ENCODE results near the gene TANGO2. TPM values are rescaled to one million over a fixed set of nuclear protein-coding genes. Genes with fewer than 3 reads are reported as not detected.

TANGO2 gene
- total RNA-seq, 1 experiment from 2014 or later, result 15.7 TPM

DNA sequence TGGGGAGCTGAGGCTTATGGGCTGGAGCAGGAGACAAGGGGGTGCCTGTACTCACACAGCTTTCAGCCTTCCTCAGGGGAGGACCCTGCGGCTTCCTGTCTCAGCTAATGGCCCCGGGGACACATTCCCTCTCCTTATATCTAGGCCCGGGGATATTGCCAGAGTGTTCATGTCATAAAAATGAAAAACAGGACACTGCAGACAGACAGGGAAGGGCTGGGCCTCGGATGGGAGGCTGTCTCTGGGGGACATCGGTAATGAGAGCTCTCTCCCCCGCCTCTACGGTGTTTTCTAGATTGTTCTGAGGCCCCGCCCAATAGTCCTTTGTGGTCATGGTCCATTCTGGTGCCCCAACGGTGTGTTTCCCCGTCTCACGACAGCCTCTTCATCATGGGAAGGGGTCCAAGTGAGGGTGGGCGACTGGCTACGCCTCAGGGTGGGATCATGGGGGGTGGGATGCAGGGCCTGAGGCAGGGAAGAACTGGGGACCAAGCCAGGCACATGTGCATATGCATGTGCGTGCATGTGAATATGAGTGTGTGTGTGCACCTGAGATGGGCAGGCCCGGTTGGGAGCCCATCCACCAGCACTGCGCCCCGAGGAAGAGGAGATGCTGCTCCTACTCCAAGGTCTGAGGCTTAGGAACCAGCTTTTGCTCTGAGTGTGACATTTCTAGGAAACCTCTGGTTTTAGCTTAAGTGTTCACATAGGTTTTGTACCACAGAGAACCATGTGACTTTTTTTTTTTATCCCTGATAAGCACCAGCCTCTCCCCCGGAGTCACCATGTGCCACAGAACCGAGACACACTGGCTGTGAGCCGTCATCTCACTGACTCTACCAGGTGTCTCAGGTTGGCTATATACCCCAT is 9.6 kb upstream of the TANGO2 start:
- Histone ChIP-seq H3K36me3 (replicated peaks; ENCODE audit: control insufficient read depth, insufficient read depth, low read length) (no peaks in the 10 kb centered on the region), H3K27me3 (ENCODE audit: control insufficient read depth, insufficient read depth, low read length) (peaks cover 17% of the 10 kb centered on the region), H3K4me3 (ENCODE audit: insufficient read depth, low read depth, low read length) (no peak overlapping the region)
- DNase-seq, result no peak

DNA sequence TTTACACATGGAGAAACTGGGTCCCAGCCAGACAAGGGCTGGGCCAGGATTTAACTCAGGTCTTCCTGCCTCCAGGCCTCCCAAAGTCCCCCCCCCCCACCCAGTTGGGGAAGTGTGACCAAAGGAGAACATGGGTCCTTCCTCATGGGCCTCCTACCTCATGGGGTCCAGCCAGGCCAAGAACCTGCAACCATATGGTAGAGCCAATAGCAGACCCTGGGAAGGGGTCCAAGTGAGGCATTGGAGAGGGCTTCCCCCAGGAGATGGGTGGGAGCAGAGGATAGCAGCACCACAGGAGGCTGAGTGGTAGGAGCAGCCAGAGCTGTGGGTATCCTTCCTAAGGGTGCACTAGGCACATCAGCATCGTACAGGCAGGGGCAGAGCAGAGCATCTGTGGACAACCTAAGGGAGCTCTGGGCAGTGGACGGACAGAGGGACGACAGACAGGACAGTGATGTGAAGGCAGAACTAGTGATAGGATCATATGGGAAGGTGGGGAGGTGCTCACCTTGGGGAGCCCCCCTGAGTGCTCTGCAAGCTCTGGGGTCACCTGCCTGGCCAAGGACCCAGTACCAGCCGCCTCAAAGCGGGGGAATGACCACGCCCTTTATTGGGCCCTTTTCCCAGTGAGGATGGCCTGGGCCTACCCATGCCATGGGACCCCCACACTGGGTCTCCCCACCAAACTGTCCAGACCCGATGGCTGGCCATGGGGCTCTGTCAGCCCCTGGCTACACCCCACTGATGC is 8.7 kb upstream of the TANGO2 start:
- peaks cover 21% of the 10 kb centered on the region for H3K27me3 ChIP-seq (ENCODE audit: control insufficient read depth, insufficient read depth, low read length)
- no peak overlapping the region for H3K4me3 ChIP-seq (ENCODE audit: insufficient read depth, low read depth, low read length)
- no peaks in the 10 kb centered on the region for H3K36me3 ChIP-seq (replicated peaks; ENCODE audit: control insufficient read depth, insufficient read depth, low read length)
- DNase-seq, result no peak

DNA sequence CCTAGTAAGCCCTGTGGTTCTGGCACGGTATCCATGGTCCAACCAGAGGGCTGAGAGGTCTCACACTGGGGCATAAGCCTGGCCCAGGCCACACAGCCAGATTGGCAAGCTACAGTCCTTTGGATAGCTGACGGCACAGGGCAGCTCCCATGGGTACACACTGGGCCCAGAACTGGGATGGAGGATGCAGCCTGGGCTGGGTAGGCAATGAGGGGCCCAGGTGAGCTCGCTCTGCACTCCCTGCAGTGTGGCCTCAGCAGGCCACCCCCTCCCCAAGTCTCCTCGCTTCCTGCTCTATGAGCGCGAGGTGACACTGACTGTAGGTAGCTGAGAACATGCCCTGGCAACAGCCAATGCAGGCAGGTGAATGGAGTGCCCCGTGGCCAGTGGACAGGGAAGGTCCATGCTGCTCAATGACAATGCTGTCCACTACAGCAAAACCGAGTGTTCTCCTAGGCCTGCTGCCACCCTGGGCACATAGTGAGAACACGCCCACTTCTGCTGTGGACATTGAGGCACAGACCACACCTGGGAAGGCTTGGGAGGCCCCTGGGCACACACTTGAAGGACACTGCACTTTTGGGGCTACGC is 8.1 kb upstream of the TANGO2 start:
- DNase-seq, result no peak

DNA sequence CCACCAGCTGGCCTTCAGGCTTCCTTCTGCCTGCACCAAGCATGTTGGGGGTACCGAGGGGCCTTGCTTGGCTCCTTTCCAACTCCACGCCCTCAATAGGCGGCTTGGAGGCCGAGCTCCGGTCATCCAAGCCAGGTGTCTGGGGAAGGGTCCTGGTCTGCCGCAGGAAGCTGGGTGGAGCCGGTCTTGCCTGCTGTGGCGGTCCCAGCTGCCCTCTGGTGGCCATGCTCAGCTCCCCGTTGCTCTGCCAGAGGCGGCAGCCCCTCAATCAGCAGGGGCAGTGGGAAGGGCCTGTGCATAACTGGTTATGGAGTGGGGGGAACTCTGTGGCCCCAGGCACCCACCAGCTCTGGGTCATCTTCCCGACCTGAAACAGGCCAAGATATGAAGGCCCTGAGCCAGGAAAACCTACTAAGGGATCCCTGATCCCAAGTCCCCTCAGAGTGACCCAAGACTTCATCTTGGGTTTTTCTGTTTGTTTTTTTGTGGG is 7.5 kb upstream of the TANGO2 start:
- peaks cover 33% of the 10 kb centered on the region for H3K27me3 ChIP-seq (ENCODE audit: control insufficient read depth, insufficient read depth, low read length)
- no peaks in the 10 kb centered on the region for H3K36me3 ChIP-seq (replicated peaks; ENCODE audit: control insufficient read depth, insufficient read depth, low read length)
- peak; percentile 95 for DNase-seq
- no peak overlapping the region for H3K4me3 ChIP-seq (ENCODE audit: insufficient read depth, low read depth, low read length)

More for the DNA sequence above, 8.1 kb upstream of the TANGO2 start:
- H3K36me3 ChIP-seq (replicated peaks; ENCODE audit: control insufficient read depth, insufficient read depth, low read length), result no peaks in the 10 kb centered on the region
- no peak overlapping the region for H3K4me3 ChIP-seq (ENCODE audit: insufficient read depth, low read depth, low read length)
- peaks cover 27% of the 10 kb centered on the region for H3K27me3 ChIP-seq (ENCODE audit: control insufficient read depth, insufficient read depth, low read length)

DNA sequence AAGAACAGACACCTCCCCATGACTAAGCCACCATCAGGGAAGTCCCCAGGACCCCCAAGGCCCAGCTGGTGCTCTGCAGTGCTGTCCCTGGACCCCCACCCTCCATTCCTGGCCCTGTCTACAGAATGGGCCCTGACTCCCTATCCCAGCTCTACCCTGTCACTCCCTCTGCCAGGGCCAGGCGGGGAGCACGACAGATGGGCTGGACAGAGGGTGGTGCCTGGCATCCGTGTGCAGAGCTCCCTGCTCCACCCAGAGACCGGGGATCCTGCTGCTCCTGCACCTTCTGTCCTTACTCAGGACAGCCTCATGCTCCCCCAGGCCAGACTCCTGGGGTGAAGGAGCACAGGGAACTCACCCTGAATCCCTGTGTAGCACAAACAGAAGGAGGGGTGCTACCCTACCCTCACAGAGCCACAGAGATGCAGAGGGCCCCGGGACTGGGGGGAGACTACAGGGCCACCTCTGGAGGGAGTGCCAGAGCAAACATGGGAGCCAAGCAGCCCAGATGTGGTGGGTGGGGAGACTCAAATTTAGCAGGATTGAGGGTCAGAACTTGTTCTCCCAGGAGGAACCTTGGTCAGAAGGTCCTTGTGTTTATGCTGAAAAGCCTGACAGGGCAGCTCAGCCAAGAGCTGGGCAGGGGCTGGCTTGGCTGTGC is 6.3 kb upstream of the TANGO2 start:
- H3K36me3 ChIP-seq (replicated peaks; ENCODE audit: control insufficient read depth, insufficient read depth, low read length), result no peaks in the 10 kb centered on the region
- H3K4me3 ChIP-seq (ENCODE audit: insufficient read depth, low read depth, low read length), result no peak overlapping the region
- DNase-seq, result no peak
- H3K27me3 ChIP-seq (ENCODE audit: control insufficient read depth, insufficient read depth, low read length), result peaks cover 44% of the 10 kb centered on the region

DNA sequence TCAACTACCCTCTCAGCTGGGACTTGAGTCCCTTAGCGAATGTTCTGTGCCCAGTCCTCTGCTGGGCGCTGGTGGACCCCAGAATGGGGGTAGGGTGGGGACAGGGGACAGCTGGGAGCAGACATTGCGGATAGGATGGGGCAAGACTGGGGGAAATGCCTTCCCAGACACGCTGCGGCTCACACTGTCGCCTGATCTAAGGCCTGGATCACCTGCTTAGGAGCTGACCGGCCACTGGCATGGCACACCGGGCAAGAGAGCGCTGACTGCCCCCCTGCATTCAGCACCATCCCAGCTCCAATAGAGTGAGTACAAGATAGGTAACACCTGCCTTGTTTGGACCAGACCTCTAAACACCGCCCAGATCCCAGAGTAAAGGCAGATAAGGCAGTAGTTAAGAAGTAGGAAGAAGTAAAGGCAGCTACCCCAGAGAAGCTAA is 5.7 kb upstream of the TANGO2 start:
- H3K4me3 ChIP-seq (ENCODE audit: insufficient read depth, low read depth, low read length), result no peak overlapping the region
- DNase-seq, result no peak
- H3K27me3 ChIP-seq (ENCODE audit: control insufficient read depth, insufficient read depth, low read length), result peaks cover 46% of the 10 kb centered on the region
- no peaks in the 10 kb centered on the region for H3K36me3 ChIP-seq (replicated peaks; ENCODE audit: control insufficient read depth, insufficient read depth, low read length)

DNA sequence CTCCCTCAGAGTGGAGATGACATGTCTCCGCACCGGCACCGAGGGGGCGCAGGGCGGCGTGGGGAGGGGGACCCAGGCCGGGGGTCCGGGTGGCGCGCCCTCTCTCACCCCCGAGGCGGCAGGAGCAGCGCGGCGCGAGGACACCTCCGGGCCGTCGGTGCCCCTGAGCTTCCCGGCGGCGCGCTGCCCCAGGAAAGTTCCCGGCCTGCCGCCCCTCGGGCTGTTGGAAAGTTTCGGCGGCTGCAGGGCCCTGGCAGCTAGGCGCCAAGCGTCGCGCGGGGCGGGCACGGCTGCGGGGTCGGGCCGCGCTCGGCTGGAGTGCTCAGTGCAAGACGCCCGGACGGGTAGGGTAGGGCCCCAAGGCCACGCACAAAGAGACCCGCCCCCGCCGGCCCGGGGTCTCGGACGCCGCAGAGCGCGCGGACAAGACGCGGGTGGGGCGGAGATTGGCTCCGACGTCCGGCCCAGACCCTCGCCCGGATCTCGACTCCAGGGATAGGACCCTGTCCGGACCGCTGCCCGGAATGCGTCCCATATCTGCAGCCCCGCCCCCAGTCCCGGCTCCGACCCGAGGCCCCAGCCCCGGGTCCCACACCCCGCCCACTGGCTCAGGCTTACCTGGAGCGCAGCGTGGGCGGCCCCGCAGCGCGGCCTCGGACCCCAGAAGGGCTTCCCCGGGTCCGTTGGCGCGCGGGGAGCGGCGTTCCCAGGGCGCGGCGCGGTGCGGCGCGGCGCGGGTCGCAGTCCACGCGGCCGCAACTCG is 4.8 kb upstream of the TANGO2 start:
- Histone ChIP-seq H3K27me3 (ENCODE audit: control insufficient read depth, insufficient read depth, low read length) (peaks cover 48% of the 10 kb centered on the region), H3K36me3 (replicated peaks; ENCODE audit: control insufficient read depth, insufficient read depth, low read length) (no peaks in the 10 kb centered on the region), H3K4me3 (ENCODE audit: insufficient read depth, low read depth, low read length) (peak overlapping the region; percentile 71)
- peak; percentile 92 for DNase-seq

DNA sequence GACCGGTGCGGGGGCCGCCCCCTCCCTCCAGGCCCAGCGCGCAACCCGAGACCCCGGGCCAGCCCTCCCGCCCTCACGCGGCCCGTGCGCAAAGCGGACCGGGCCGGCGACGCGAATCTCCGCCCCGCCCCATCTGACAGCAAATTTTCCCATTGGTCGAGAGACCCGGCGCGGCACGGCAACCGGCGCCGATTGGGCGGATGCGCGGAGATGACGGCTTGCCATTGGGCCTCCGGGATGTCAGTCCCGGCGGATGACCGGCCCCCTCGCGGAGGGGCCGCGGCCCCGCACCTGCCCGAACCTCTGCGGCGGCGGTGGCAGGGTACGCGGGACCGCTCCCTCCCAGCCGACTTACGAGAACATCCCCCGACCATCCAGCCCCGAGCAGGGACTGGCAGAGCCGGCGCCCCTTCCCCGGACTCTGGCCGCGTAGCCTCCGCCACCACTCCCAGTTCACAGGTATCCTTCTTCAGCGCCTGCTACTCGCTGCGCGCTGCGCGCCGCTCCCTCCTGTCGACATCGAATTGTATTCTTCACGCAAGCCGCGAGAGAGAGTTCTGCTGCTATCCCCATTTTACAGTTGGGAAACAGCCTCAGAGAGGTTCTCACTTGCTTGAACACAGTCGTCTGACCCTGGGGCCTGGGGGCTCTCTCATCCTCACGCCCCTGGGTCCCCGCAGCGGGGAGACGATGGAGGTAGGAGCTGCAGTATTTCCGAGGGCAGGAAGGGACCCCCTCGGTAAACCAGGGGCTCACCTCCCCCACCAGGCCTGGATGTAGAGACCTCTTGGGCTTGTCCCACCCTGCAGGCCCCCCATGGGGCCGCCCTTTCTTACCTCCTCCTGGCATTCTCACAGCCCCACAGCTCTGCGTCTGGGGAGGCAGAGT is 3.9 kb upstream of the TANGO2 start, which contains the start of gene ARVCF:
TSS of gene ARVCF (minus strand) at position 90 of the 888 bp plus-strand sequence. CDS start 26,029 bp downstream, outside the sequence.
- Histone ChIP-seq H3K4me3 (ENCODE audit: insufficient read depth, low read depth, low read length) (peak within 1 kb of the TSS; percentile 71), H3K27me3 (ENCODE audit: control insufficient read depth, insufficient read depth, low read length) (peaks cover 48% of the 10 kb centered on the region), H3K36me3 (replicated peaks; ENCODE audit: control insufficient read depth, insufficient read depth, low read length) (no peaks in the 10 kb centered on the region)
- peak; percentile 100 for DNase-seq

DNA sequence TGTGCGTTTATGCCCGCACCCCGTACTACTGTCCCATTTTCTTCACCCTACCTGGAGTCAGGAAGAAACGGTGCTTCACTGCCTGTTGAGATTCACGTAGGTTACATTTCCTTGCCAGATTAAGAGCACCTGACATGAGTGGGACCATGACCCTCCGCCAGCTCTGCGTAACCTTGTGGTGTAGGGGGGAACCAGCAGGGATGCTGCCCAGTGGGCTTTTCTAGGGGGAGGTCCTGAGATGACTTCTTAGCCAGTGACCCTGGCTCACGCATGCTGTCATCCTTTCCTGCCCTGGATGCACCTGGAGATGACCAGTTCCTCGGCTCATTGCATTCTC is 3.3 kb upstream of the TANGO2 start:
- DNase-seq, result no peak
- Histone ChIP-seq H3K4me3 (ENCODE audit: insufficient read depth, low read depth, low read length) (peak overlapping the region; percentile 71; the same call in 1 of the 2 replicates), H3K27me3 (ENCODE audit: control insufficient read depth, insufficient read depth, low read length) (peaks cover 48% of the 10 kb centered on the region), H3K36me3 (replicated peaks; ENCODE audit: control insufficient read depth, insufficient read depth, low read length) (no peaks in the 10 kb centered on the region)

DNA sequence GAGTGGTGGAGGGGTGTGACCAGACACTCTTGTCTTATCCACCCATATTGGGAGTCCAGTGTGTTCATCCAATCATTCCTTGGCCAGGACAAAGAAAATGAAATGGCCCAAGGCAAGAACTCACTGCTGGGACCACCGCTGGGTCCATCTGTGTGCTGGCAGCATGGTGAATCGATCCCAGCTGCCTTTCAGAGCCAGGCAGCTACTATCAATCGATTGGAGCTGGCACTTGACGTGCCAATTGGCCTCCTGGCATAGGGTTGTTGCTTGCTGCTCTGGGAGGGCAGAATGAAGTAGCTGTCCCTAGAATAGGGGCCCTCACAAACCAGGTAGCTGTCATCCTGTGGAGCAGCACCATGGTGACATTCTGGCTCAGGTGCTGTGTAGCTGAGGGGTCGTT is 2.9 kb upstream of the TANGO2 start:
- Histone ChIP-seq H3K27me3 (ENCODE audit: control insufficient read depth, insufficient read depth, low read length) (peaks cover 48% of the 10 kb centered on the region), H3K36me3 (replicated peaks; ENCODE audit: control insufficient read depth, insufficient read depth, low read length) (no peaks in the 10 kb centered on the region), H3K4me3 (ENCODE audit: insufficient read depth, low read depth, low read length) (no peak overlapping the region)
- no peak for DNase-seq

DNA sequence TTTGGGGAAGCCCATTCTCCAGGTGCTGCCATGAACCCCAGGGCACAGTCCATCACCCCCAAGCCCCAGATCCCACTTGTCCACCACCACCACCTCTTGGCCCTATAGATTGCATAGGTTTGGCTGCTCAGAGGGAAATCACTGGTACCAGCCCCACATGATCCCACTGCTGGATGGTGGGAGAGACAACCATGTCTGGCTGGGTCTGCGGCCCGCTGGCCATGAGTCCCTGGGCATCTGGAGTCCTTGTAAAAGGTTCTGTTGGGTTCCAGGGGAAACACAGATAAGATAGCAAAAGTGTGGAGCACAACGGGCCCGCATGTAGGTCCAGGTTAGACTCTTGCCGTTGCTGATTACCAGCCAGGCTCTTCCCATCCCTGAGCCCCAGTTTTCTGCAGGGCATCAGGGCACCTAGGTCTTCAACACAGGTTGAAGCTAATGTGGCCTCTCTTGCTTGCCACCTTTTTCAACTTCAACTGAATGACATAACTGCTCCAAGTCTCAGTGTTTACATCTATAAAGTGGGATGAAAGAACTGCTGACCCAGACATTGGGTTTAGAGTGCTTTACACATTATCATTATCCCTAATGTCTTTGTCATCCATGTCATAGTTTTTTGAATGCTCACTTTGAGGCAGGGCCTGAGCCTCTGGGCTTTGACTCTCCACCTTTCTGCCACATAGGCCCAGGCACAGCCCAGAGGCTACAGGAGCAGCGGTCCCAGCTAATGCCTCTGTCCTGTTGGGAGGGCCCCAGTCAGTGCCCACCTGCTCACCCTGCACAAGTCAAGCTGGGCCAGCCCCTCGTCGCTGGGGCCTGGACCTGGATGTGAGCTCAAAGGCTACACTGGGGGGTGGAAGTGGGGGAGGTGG is 1.0 kb upstream of the TANGO2 start:
- H3K36me3 ChIP-seq (replicated peaks; ENCODE audit: control insufficient read depth, insufficient read depth, low read length), result no peaks in the 10 kb centered on the region
- H3K27me3 ChIP-seq (ENCODE audit: control insufficient read depth, insufficient read depth, low read length), result peaks cover 45% of the 10 kb centered on the region
- no peak overlapping the region for H3K4me3 ChIP-seq (ENCODE audit: insufficient read depth, low read depth, low read length)
- no peak for DNase-seq

Data from H7 (cell line).